WTC11 (cell line): ENCODE measurements around the gene PIK3R2. TPM values are rescaled to one million over a fixed set of nuclear protein-coding genes. Genes with fewer than 3 reads are reported as not detected.

ENCODE experiments used
- ATAC-seq: fragments of 200-7000 bp; cut with Tn5 transposase; 2 replicates; pipeline ENCODE4 v1.10.0; 2021; ENCODE audit warnings: mild to moderate bottlenecking, moderate library complexity
- CTCF ChIA-PET: fragments of 300-600 bp; sonication (Branson Sonifier 250); formaldehyde crosslinking; loops from one replicate; lab custom pipeline; 2021; ENCODE audit warnings: antibody characterized with exemption; lab: Charles Lee
- POLR2A ChIA-PET: fragments of 350-600 bp; sonication (Branson Sonifier 250); formaldehyde crosslinking; loops from one replicate; lab custom pipeline; 2021; ENCODE audit warnings: antibody characterized with exemption; lab: Charles Lee
- DNase-seq: peaks from one replicate; pipeline ENCODE4 v3.0.0; 2021; ENCODE audit warnings: low spot score
- H3K27ac Mint-ChIP-seq: 2 replicates; pipeline ENCODE4 v1.8.0; 2021; ENCODE audit warnings: mixed read lengths
- H3K27me3 Mint-ChIP-seq: 2 replicates; pipeline ENCODE4 v1.8.0; 2021; ENCODE audit warnings: low read depth, mild to moderate bottlenecking, moderate library complexity, mixed read lengths
- H3K36me3 Mint-ChIP-seq: 2 replicates; pipeline ENCODE4 v1.8.0; 2021; ENCODE audit warnings: mixed read lengths
- H3K4me1 Mint-ChIP-seq: 2 replicates; pipeline ENCODE4 v1.8.0; 2022; ENCODE audit warnings: mixed read lengths
- H3K4me3 Mint-ChIP-seq: 2 replicates; pipeline ENCODE4 v1.8.0; 2021; ENCODE audit warnings: mild to moderate bottlenecking, moderate library complexity, mixed read lengths
- H3K9me3 Mint-ChIP-seq: 2 replicates; pipeline ENCODE4 v1.8.0; 2021; ENCODE audit warnings: mixed read lengths
- AR ChIP-seq: fragments of 250-450 bp; sonication (Bioruptor Pico); IDR thresholded peaks from 2 replicates; pipeline ENCODE4 v1.9.0; 2021; ENCODE audit warnings: mild to moderate bottlenecking
- ARID4B ChIP-seq: sonication (generic); formaldehyde crosslinking; IDR thresholded peaks from 2 replicates; pipeline ENCODE4 v1.8.0; 2023; ENCODE audit warnings: missing genetic modification reagents, mild to moderate bottlenecking, borderline replicate concordance
- ATF1 ChIP-seq: sonication (generic); formaldehyde crosslinking; IDR thresholded peaks from 2 replicates; pipeline ENCODE4 v1.8.1; 2023; ENCODE audit warnings: mild to moderate bottlenecking, moderate library complexity, missing genetic modification reagents
- CDX4 ChIP-seq: fragments of 250-450 bp; sonication (Bioruptor Pico); IDR thresholded peaks from 2 replicates; pipeline ENCODE4 v1.9.0; 2021; ENCODE audit warnings: moderate library complexity, mild to moderate bottlenecking, inconsistent platforms, borderline replicate concordance
- CREB1 ChIP-seq: sonication (generic); formaldehyde crosslinking; IDR thresholded peaks from 2 replicates; pipeline ENCODE4 v1.8.0; 2023; ENCODE audit warnings: mild to moderate bottlenecking, missing genetic modification reagents
- CTCF ChIP-seq: fragments of 200-600 bp; IDR thresholded peaks from 2 replicates; pipeline ENCODE4 v1.8.0; 2022; ENCODE audit warnings: antibody characterized with exemption
- ELF4 ChIP-seq: sonication (generic); formaldehyde crosslinking; IDR thresholded peaks from 2 replicates; pipeline ENCODE4 v1.8.1; 2022; ENCODE audit warnings: low read depth, mild to moderate bottlenecking, moderate library complexity, missing genetic modification reagents
- EMX1 ChIP-seq: fragments of 250-450 bp; sonication (Bioruptor Pico); IDR thresholded peaks from 2 replicates; pipeline ENCODE4 v1.8.0; 2021; ENCODE audit warnings: mild to moderate bottlenecking
- ERG ChIP-seq: fragments of 250-450 bp; sonication (Bioruptor Pico); IDR thresholded peaks from 2 replicates; pipeline ENCODE4 v1.8.0; 2021; ENCODE audit warnings: mild to moderate bottlenecking
- ESRRA ChIP-seq: sonication (generic); formaldehyde crosslinking; IDR thresholded peaks from 2 replicates; pipeline ENCODE4 v1.8.1; 2022; ENCODE audit warnings: mild to moderate bottlenecking, missing genetic modification reagents, borderline replicate concordance
- JUN ChIP-seq: sonication (generic); formaldehyde crosslinking; IDR thresholded peaks from 2 replicates; pipeline ENCODE4 v1.8.0; 2023; ENCODE audit warnings: mild to moderate bottlenecking, missing genetic modification reagents
- KAT7 ChIP-seq: sonication (generic); formaldehyde crosslinking; IDR thresholded peaks from 2 replicates; pipeline ENCODE4 v1.8.1; 2023; ENCODE audit warnings: missing genetic modification reagents, mild to moderate bottlenecking, borderline replicate concordance
- MLX ChIP-seq: sonication (generic); formaldehyde crosslinking; IDR thresholded peaks from 2 replicates; pipeline ENCODE4 v1.8.1; 2023; ENCODE audit warnings: mild to moderate bottlenecking, missing genetic modification reagents, moderate library complexity
- NFE2L1 ChIP-seq: sonication (generic); formaldehyde crosslinking; IDR thresholded peaks from 2 replicates; pipeline ENCODE4 v1.8.1; 2023; ENCODE audit warnings: missing genetic modification reagents
- NFYB ChIP-seq: sonication (generic); formaldehyde crosslinking; conservative IDR thresholded peaks from 2 replicates; pipeline ENCODE4 v1.8.0; 2022; ENCODE audit warnings: low read depth, missing genetic modification reagents
- NR1H2 ChIP-seq: sonication (generic); formaldehyde crosslinking; IDR thresholded peaks from 2 replicates; pipeline ENCODE4 v1.9.0; 2021; ENCODE audit warnings: mild to moderate bottlenecking, moderate library complexity, missing genetic modification reagents
- OVOL2 ChIP-seq: fragments of 250-450 bp; sonication (Bioruptor Pico); IDR thresholded peaks from 2 replicates; pipeline ENCODE4 v1.9.0; 2021; ENCODE audit warnings: mild to moderate bottlenecking, borderline replicate concordance
- PRRX2 ChIP-seq: fragments of 250-450 bp; sonication (Bioruptor Pico); IDR thresholded peaks from 2 replicates; pipeline ENCODE4 v1.8.0; 2021; ENCODE audit warnings: mild to moderate bottlenecking
- RORB ChIP-seq: fragments of 250-450 bp; sonication (Bioruptor Pico); IDR thresholded peaks from 2 replicates; pipeline ENCODE4 v1.9.0; 2021; ENCODE audit warnings: mild to moderate bottlenecking
- ZNF232 ChIP-seq: sonication (generic); formaldehyde crosslinking; IDR thresholded peaks from 2 replicates; pipeline ENCODE4 v1.8.0; 2022; ENCODE audit warnings: mild to moderate bottlenecking, missing genetic modification reagents
- ZNF423 ChIP-seq: fragments of 250-450 bp; sonication (Bioruptor Pico); IDR thresholded peaks from 2 replicates; pipeline ENCODE4 v2.1.2; 2022; ENCODE audit warnings: mild to moderate bottlenecking, moderate library complexity
- ZNF512 ChIP-seq: sonication (generic); formaldehyde crosslinking; IDR thresholded peaks from 2 replicates; pipeline ENCODE4 v1.8.1; 2022; ENCODE audit warnings: missing genetic modification reagents, borderline replicate concordance
- total RNA-seq: library from RNA; stranded (reverse); gene quantifications from 3 replicates; pipeline ENCODE4 v1.2.3, GENCODE V29; 2021

The PIK3R2 gene
- total RNA-seq, 1 experiment from 2014 or later, result 56.9 TPM

- Mint-ChIP-seq H3K4me3 (no peak overlapping the region), H3K27ac (no peak overlapping the region), H3K4me1 (peaks cover 15% of the 10 kb centered on the region), H3K27me3 (peaks cover 2% of the 10 kb centered on the region), H3K36me3 (peaks cover 13% of the 10 kb centered on the region), H3K9me3 (no peaks in the 10 kb centered on the region)
- DNase-seq (no peak), ATAC-seq (no peak)
- ChIA-PET CTCF (interaction anchor here (2.8 kb wide), 1 partner anchor 11 kb away, joined by 12 read pairs; no protein-coding TSS in a partner anchor), POLR2A (no interaction called here)
- TF ChIP-seq CTCF (no peak), ZNF423 (CRISPR knock-in tag) (no peak), JUN (no peak), NR1H2 (CRISPR knock-in tag) (no peak), ESRRA (CRISPR knock-in tag) (no peak), PRRX2 (CRISPR knock-in tag) (no peak), EMX1 (CRISPR knock-in tag) (no peak), ERG (no peak), ELF4 (no peak), CDX4 (CRISPR knock-in tag) (no peak), RORB (CRISPR knock-in tag) (no peak), AR (no peak), ARID4B (no peak), NFYB (CRISPR knock-in tag) (no peak), ZNF232 (CRISPR knock-in tag) (no peak), KAT7 (CRISPR knock-in tag) (no peak)
Observed at GRCh38 chr19:18123819-18124218, 29.1 kb upstream of the PIK3R2 start.

GRCh38 chr19:18126097-18126496, 26.9 kb upstream of the PIK3R2 start:
- ATAC-seq (no peak), DNase-seq (no peak)
- Mint-ChIP-seq H3K9me3 (no peaks in the 10 kb centered on the region), H3K4me3 (no peak overlapping the region), H3K27me3 (no peaks in the 10 kb centered on the region), H3K27ac (no peak overlapping the region), H3K36me3 (peaks cover 19% of the 10 kb centered on the region), H3K4me1 (no peaks in the 10 kb centered on the region)
- POLR2A ChIA-PET, result interaction anchor here (0.7 kb wide), 2 partner anchors 16 to 59 kb away, joined by 3 read pairs; no protein-coding TSS in a partner anchor
- CTCF ChIA-PET, result interaction anchor here (0.7 kb wide), 1 partner anchor 13 kb away, joined by 3 read pairs; no protein-coding TSS in a partner anchor
- TF ChIP-seq NFE2L1 (CRISPR knock-in tag) (no peak), MLX (no peak), ZNF512 (CRISPR knock-in tag) (no peak), CREB1 (no peak), ATF1 (CRISPR knock-in tag) (no peak), OVOL2 (no peak), JUN (no peak), KAT7 (CRISPR knock-in tag) (no peak)
